ENCODE results near the gene MYBPHL. TPM values are rescaled to one million over a fixed set of nuclear protein-coding genes. Genes with fewer than 3 reads are reported as not detected.
A peak's percentile ranks its signal among the peaks of the same experiment; 100 is the strongest.

Gene MYBPHL
- total RNA-seq, 4 donors from 2014 or later: not detected

DNA sequence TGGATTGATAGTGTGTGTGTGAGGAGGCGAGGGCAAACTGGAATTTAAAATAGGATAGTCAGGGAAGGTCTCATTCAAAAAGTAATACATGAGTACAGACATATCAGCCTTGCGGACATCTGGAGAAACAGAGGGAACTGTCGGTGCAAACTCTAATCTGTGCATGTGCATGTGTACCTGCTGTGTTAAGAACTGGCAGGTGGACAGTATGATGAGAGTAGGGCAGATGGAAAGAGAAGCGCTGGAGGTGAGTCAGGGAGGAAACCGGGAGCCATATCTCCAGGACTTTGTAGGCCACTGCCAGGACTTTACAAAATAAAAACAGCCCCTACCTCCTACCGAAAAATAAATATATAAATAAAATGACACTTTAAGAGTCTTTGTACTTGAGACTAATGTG, 31.3 kb upstream of the MYBPHL start:
- TF ChIP-seq POLR2A (IDR thresholded peaks at IDR 0.05; ENCODE audit: low read depth) (no peak), POLR2AphosphoS5 (IDR thresholded peaks at IDR 0.05) (no peak), EP300 (IDR thresholded peaks at IDR 0.05) (no peak)
- TF ChIP-seq, protein P1, sequence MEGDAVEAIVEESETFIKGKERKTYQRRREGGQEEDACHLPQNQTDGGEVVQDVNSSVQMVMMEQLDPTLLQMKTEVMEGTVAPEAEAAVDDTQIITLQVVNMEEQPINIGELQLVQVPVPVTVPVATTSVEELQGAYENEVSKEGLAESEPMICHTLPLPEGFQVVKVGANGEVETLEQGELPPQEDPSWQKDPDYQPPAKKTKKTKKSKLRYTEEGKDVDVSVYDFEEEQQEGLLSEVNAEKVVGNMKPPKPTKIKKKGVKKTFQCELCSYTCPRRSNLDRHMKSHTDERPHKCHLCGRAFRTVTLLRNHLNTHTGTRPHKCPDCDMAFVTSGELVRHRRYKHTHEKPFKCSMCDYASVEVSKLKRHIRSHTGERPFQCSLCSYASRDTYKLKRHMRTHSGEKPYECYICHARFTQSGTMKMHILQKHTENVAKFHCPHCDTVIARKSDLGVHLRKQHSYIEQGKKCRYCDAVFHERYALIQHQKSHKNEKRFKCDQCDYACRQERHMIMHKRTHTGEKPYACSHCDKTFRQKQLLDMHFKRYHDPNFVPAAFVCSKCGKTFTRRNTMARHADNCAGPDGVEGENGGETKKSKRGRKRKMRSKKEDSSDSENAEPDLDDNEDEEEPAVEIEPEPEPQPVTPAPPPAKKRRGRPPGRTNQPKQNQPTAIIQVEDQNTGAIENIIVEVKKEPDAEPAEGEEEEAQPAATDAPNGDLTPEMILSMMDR (IDR thresholded peaks at IDR 0.05): no peak
- peak; percentile 17 for DNase-seq (ENCODE audit: extremely low spot score)
- WGBS: 92% methylated on average over 6 of the region's 6 CpGs
- no peaks in the 10 kb centered on the region for H3K27me3 ChIP-seq
- no peak overlapping the region for H3K27ac ChIP-seq (replicated peaks in 1 of 4)
- no peak overlapping the region for H3K4me3 ChIP-seq
- intact Hi-C loops (cut with DNase I): no loop called here
- H3K9me3 ChIP-seq: no peaks in the 10 kb centered on the region
- peaks cover 85 to 100% (median 97%) of the 10 kb centered on the region in 4 donors for H3K36me3 ChIP-seq
- H3K4me1 ChIP-seq: peaks cover 0 to 3% (median 0%) of the 10 kb centered on the region in 4 donors

DNA sequence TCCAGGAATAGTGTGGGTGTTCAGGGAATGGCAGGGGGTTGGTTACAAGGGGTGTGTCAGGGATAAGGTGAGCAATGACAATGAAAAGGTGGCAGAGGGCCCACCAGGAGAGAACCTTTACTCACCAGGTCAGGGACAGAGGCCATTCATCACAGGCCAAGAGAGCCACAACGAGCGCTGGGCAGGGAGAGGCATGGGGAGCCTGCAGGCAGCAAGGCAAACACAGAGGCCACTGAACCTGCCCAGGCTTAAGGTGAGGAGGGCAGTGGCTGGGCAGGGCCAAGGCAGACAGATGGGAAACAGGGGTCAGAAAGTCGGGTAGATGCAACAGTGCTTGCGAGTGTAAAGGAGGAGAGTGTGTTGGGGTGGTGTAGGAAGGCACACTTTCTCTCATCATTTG, 28.3 kb upstream of the MYBPHL start:
- intact Hi-C loops (cut with DNase I): no loop called here
- H3K9me3 ChIP-seq: peaks cover 0 to 25% (median 17%) of the 10 kb centered on the region in 4 donors
- 88% methylated on average over 4 of the region's 4 CpGs for WGBS
- H3K4me3 ChIP-seq: no peak overlapping the region
- DNase-seq (ENCODE audit: extremely low spot score): no peak
- H3K27me3 ChIP-seq: no peaks in the 10 kb centered on the region
- no peak overlapping the region for H3K27ac ChIP-seq (replicated peaks in 1 of 4)
- TF ChIP-seq EP300 (IDR thresholded peaks at IDR 0.05) (no peak), POLR2AphosphoS5 (IDR thresholded peaks at IDR 0.05) (no peak), POLR2A (IDR thresholded peaks at IDR 0.05; ENCODE audit: low read depth) (no peak)
- TF ChIP-seq, protein P1 (IDR thresholded peaks at IDR 0.05): no peak
- H3K36me3 ChIP-seq: peaks cover 76 to 100% (median 93%) of the 10 kb centered on the region in 4 donors
- H3K4me1 ChIP-seq: no peaks in the 10 kb centered on the region

DNA sequence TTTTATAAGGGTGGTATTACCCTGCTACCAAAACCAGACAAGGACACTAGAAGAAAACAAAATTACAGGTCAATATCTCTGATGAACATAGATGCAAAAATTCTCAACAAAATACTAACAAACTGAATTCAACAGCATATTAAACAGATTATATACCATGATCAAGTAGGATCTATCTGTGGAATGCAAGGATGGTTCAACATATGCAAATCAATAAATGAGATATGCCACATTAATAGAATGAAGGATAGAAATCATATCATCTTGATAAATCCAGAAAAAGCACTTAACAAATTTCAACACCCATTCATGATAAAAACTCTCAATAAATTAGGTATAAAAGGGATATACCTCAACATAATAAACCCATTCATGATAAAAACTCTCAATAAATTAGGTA, 24.3 kb upstream of the MYBPHL start:
- intact Hi-C loops (cut with DNase I): no loop called here
- no peak for DNase-seq (ENCODE audit: extremely low spot score)
- peaks cover 65 to 98% (median 90%) of the 10 kb centered on the region in 4 donors for H3K36me3 ChIP-seq

DNA sequence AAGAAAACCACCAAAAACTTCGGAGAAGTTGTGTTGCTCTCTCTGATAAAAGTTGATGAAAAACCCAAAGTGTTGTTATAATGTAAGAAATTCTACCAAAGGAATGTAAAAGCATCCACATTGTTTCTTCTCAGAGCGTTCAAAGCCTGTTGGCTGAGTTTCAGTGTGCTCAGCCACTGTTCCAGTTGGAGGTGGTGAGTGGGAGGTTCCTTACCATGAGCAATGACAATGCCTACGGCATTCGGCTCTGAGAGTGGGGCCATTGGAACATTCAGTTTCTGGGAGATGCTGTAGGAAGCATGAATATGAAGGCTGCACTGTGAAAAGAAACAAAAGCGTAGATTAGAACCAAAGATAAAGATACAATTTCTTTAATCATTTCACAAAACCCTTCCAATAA, 20.5 kb upstream of the MYBPHL start:
- no peaks in the 10 kb centered on the region for H3K27me3 ChIP-seq
- DNase-seq (ENCODE audit: extremely low spot score): no peak
- intact Hi-C loops (cut with DNase I): no loop called here
- H3K36me3 ChIP-seq: peaks cover 68 to 98% (median 88%) of the 10 kb centered on the region in 4 donors
- no peak overlapping the region for H3K4me3 ChIP-seq
- TF ChIP-seq EP300 (IDR thresholded peaks at IDR 0.05) (no peak), POLR2AphosphoS5 (IDR thresholded peaks at IDR 0.05) (no peak)
- H3K4me1 ChIP-seq: no peaks in the 10 kb centered on the region
- H3K9me3 ChIP-seq: peaks cover 0 to 17% (median 11%) of the 10 kb centered on the region in 4 donors
- H3K27ac ChIP-seq (replicated peaks in 1 of 4): no peak overlapping the region
- 70% methylated on average over 5 of the region's 5 CpGs for WGBS

More for the DNA sequence above, 24.3 kb upstream of the MYBPHL start:
- Histone ChIP-seq H3K27me3 (no peaks in the 10 kb centered on the region), H3K4me1 (no peaks in the 10 kb centered on the region), H3K4me3 (no peak overlapping the region), H3K27ac (replicated peaks in 1 of 4) (no peak overlapping the region), H3K9me3 (peaks cover 0 to 25% (median 17%) of the 10 kb centered on the region in 4 donors)
- TF ChIP-seq POLR2A (IDR thresholded peaks at IDR 0.05; ENCODE audit: low read depth) (no peak), EP300 (IDR thresholded peaks at IDR 0.05) (no peak), POLR2AphosphoS5 (IDR thresholded peaks at IDR 0.05) (no peak)
- TF ChIP-seq, protein P1 (IDR thresholded peaks at IDR 0.05): no peak

DNA sequence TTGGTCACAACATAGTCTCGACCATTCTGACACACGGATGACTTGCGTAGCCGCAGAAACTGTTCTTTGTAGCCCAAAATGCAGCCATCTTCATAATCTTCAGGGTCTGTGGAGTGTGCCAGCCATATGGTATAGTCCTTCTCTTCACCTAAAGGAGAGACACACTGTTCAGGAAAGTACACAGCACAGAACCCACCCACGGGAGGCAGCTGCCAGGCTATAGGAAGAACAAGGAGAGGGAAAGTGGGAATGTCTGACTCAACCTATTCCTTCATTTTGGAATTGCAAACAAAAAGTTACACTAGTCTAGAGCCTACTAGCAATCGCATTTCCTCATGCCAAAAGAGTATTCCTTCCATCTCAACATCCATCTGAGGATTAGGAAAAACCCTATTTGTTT, 16.2 kb upstream of the MYBPHL start:
- no peaks in the 10 kb centered on the region for H3K4me1 ChIP-seq
- no peak overlapping the region for H3K4me3 ChIP-seq
- TF ChIP-seq, protein P1 (IDR thresholded peaks at IDR 0.05): no peak
- no peak for TF ChIP-seq EP300 (IDR thresholded peaks at IDR 0.05)
- no peak for TF ChIP-seq POLR2AphosphoS5 (IDR thresholded peaks at IDR 0.05)
- TF ChIP-seq POLR2A (IDR thresholded peaks at IDR 0.05; ENCODE audit: low read depth): no peak
- intact Hi-C loops (cut with DNase I): no loop called here
- no peaks in the 10 kb centered on the region for H3K9me3 ChIP-seq
- H3K27ac ChIP-seq (replicated peaks in 1 of 4): no peak overlapping the region
- no peaks in the 10 kb centered on the region for H3K27me3 ChIP-seq
- H3K36me3 ChIP-seq: peaks cover 92 to 100% (median 96%) of the 10 kb centered on the region in 4 donors
- 97% methylated on average over 6 of the region's 6 CpGs for WGBS
- DNase-seq (ENCODE audit: extremely low spot score): no peak
